ENCODE data around the gene URB2.

Gene URB2

GRCh38 chr1:229661897-229662296 is 35.9 kb downstream of the URB2 start:
- Mint-ChIP-seq H3K36me3 (ENCODE audit: low read depth) (peaks cover 28% of the 10 kb centered on the region), H3K27me3 (ENCODE audit: low read depth, poor library complexity) (no peaks in the 10 kb centered on the region), H3K9me3 (no peaks in the 10 kb centered on the region), H3K4me3 (no peak overlapping the region), H3K4me1 (peaks cover 8% of the 10 kb centered on the region), H3K27ac (no peak overlapping the region)
- no peak for TF ChIP-seq CTCF (IDR thresholded peaks at IDR 0.05)
- DNase-seq = no peak

DNA sequence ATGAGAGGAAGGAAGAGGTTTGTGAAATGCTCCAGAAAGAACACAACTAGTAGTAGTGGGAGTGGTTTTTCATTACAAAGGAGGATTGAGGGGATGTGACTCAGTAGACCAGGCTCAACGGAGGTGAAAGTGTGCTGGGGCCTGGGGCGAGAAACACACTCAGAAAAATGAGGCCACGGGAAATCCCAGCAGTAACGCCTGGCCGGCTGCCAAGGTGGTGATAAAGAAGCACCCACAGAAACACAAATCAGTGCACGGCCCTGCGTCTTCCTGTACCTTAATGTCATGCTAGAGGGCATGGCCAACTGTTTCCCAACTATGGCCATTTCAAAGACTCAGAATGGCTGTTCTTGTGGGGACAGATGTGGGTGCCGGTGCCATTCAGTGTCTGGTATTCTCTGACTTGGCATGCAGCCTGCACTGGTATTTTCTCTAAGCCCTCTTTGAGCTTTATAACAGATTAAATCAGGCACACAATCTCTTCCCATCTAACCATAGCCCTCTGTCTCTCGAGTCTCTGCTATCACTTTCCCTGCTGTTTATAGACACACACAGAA is 38.2 kb downstream of the URB2 start:
- H3K27ac Mint-ChIP-seq = no peak overlapping the region
- no peaks in the 10 kb centered on the region for H3K27me3 Mint-ChIP-seq (ENCODE audit: low read depth, poor library complexity)
- no peak overlapping the region for H3K4me3 Mint-ChIP-seq
- peaks cover 18% of the 10 kb centered on the region for H3K36me3 Mint-ChIP-seq (ENCODE audit: low read depth)
- H3K4me1 Mint-ChIP-seq = peaks cover 8% of the 10 kb centered on the region
- TF ChIP-seq CTCF (IDR thresholded peaks at IDR 0.05) = no peak
- DNase-seq = no peak
- H3K9me3 Mint-ChIP-seq = no peaks in the 10 kb centered on the region

DNA sequence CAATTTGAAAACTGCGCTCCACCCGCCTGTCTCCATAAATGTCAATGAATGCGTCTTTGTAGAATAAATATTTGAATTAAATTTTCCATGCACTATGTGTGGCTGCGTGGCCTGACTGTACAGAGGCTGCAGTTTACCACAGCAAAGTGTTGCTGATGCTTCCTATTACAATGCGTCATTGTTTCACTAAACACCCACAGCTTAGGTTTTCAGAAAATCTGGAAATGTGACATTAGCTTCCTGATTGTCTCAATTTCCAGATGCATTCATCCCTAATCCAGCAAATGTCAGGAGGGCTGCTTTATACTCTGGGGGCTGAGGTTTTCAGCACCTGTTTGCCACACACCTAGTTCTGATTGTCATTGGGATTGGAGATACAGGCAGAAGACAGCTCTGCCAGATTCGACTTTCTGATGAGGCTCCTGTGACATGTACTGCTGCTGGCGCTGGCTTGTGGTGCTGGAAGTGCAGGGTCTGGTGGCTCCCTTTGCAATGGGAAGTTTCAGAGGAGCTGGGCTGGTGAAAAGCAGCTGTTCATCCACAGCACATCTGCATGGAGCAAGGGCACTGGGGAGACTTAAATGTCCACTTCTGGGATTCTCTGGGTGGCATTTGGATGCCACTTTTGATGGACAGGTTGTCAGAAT is 40.0 kb downstream of the URB2 start:
- no peak overlapping the region for H3K4me3 Mint-ChIP-seq
- H3K4me1 Mint-ChIP-seq = peaks cover 5% of the 10 kb centered on the region
- H3K27me3 Mint-ChIP-seq (ENCODE audit: low read depth, poor library complexity) = no peaks in the 10 kb centered on the region
- no peak for TF ChIP-seq CTCF (IDR thresholded peaks at IDR 0.05)
- H3K27ac Mint-ChIP-seq = no peak overlapping the region
- H3K9me3 Mint-ChIP-seq = no peaks in the 10 kb centered on the region
- DNase-seq = no peak
- H3K36me3 Mint-ChIP-seq (ENCODE audit: low read depth) = peaks cover 7% of the 10 kb centered on the region

- Mint-ChIP-seq H3K4me1 (no peaks in the 10 kb centered on the region), H3K27me3 (ENCODE audit: low read depth, poor library complexity) (no peaks in the 10 kb centered on the region)
Observed at GRCh38 chr1:229666585-229666984, 40.5 kb downstream of the URB2 start.

GRCh38 chr1:229669333-229669732 is 43.3 kb downstream of the URB2 start:
- Mint-ChIP-seq H3K36me3 (ENCODE audit: low read depth) (no peaks in the 10 kb centered on the region), H3K9me3 (no peaks in the 10 kb centered on the region), H3K27ac (no peak overlapping the region), H3K4me3 (no peak overlapping the region), H3K27me3 (ENCODE audit: low read depth, poor library complexity) (peaks cover 2% of the 10 kb centered on the region), H3K4me1 (no peaks in the 10 kb centered on the region)
- no peak for TF ChIP-seq CTCF (IDR thresholded peaks at IDR 0.05)
- no peak for DNase-seq

More at GRCh38 chr1:229666585-229666984, 40.5 kb downstream of the URB2 start:
- DNase-seq = no peak
- no peak overlapping the region for H3K27ac Mint-ChIP-seq
- no peak for TF ChIP-seq CTCF (IDR thresholded peaks at IDR 0.05)
- peaks cover 2% of the 10 kb centered on the region for H3K36me3 Mint-ChIP-seq (ENCODE audit: low read depth)
- no peak overlapping the region for H3K4me3 Mint-ChIP-seq
- H3K9me3 Mint-ChIP-seq = no peaks in the 10 kb centered on the region

DNA sequence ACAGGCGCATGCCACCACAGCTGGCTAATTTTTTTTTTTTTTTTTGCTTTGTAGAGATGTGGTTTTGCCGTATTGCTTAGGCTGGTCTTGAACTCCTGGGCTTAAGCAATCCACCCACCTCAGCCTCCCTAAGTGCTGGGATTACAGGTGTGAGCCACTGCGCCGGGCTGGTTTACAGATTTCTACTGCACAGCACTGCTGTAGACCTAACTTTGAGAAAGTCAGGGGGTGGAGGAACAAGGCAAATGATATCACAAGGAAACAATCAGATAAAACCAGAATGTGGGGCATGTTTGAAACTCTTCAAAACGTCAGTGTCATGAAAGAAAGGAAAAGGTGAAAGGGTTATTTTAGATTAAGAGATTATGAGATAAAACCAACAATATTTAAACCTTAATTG is 45.3 kb downstream of the URB2 start:
- Mint-ChIP-seq H3K4me3 (no peak overlapping the region), H3K27me3 (ENCODE audit: low read depth, poor library complexity) (peaks cover 7% of the 10 kb centered on the region)
- TF ChIP-seq CTCF (IDR thresholded peaks at IDR 0.05) = no peak

More for the DNA sequence above, 45.3 kb downstream of the URB2 start:
- no peak for DNase-seq
- no peak overlapping the region for H3K27ac Mint-ChIP-seq
- no peaks in the 10 kb centered on the region for H3K36me3 Mint-ChIP-seq (ENCODE audit: low read depth)
- H3K4me1 Mint-ChIP-seq = no peaks in the 10 kb centered on the region
- H3K9me3 Mint-ChIP-seq = no peaks in the 10 kb centered on the region

All from nephron progenitor cell (in vitro differentiated cells).